ENCODE results near the gene SSBP3.

Gene SSBP3

GRCh38 chr1:54271341-54271740, 134.9 kb downstream of the SSBP3 start:
- no peak for DNase-seq (ENCODE audit: low read depth)
- H3K4me3 ChIP-seq (ENCODE audit: low read depth, low read length), result no peak overlapping the region
- TF ChIP-seq CTCF (IDR thresholded peaks at IDR 0.05; ENCODE audit: control insufficient read depth, extremely low read depth, insufficient read depth), result no peak

- no peak overlapping the region for H3K4me3 ChIP-seq (ENCODE audit: low read depth, low read length)
- no peak for DNase-seq (ENCODE audit: low read depth)
- no peak for TF ChIP-seq CTCF (IDR thresholded peaks at IDR 0.05; ENCODE audit: control insufficient read depth, extremely low read depth, insufficient read depth)
Measured at GRCh38 chr1:54270543-54270942, 135.7 kb downstream of the SSBP3 start.

- peak; percentile 81 for DNase-seq (ENCODE audit: low read depth)
- no peak overlapping the region for H3K4me3 ChIP-seq (ENCODE audit: low read depth, low read length)
- TF ChIP-seq CTCF (IDR thresholded peaks at IDR 0.05; ENCODE audit: control insufficient read depth, extremely low read depth, insufficient read depth), result no peak
Measured at GRCh38 chr1:54268762-54269297, 137.4 kb downstream of the SSBP3 start.

GRCh38 chr1:54267815-54268761, 138.1 kb downstream of the SSBP3 start:
- no peak for DNase-seq (ENCODE audit: low read depth)
- H3K4me3 ChIP-seq (ENCODE audit: low read depth, low read length), result no peak overlapping the region
- TF ChIP-seq CTCF (IDR thresholded peaks at IDR 0.05; ENCODE audit: control insufficient read depth, extremely low read depth, insufficient read depth), result no peak

- TF ChIP-seq CTCF (IDR thresholded peaks at IDR 0.05; ENCODE audit: control insufficient read depth, extremely low read depth, insufficient read depth), result no peak
- DNase-seq (ENCODE audit: low read depth), result no peak
Measured at GRCh38 chr1:54266908-54267307, 139.3 kb downstream of the SSBP3 start.

GRCh38 chr1:54266195-54266594, 140.0 kb downstream of the SSBP3 start:
- TF ChIP-seq CTCF (IDR thresholded peaks at IDR 0.05; ENCODE audit: control insufficient read depth, extremely low read depth, insufficient read depth), result no peak
- peak; percentile 89 for DNase-seq (ENCODE audit: low read depth)
- 0 out of 2 replicates have a peak overlapping the region, but pooled peaks have one; percentile 0 for H3K4me3 ChIP-seq (ENCODE audit: low read depth, low read length)

More at GRCh38 chr1:54266908-54267307, 139.3 kb downstream of the SSBP3 start:
- no peak overlapping the region for H3K4me3 ChIP-seq (ENCODE audit: low read depth, low read length)
